Activated CD4-positive, alpha-beta T cell treated with anti-CD3 and anti-CD28 coated beads for 36 hours (primary cell): ENCODE results near the gene STAT6. TPM values are rescaled to one million over a fixed set of nuclear protein-coding genes. Genes with fewer than 3 reads are reported as not detected.

ENCODE experiments used
- ATAC-seq: fragments of 200-7000 bp; cut with Tn5 transposase; one replicate; pipeline ENCODE4 v1.10.0; 2021; ENCODE audit warnings: mild to moderate bottlenecking, moderate library complexity
- CTCF ChIA-PET: fragments of 350-600 bp; sonication (Branson Sonifier 250); formaldehyde crosslinking; loops from one replicate; lab custom pipeline; 2021; ENCODE audit warnings: antibody characterized with exemption; lab: Charles Lee
- POLR2A ChIA-PET: fragments of 350-600 bp; sonication (Branson Sonifier 250); formaldehyde crosslinking; loops from one replicate; lab custom pipeline; 2021; ENCODE audit warnings: antibody characterized with exemption, inconsistent platforms; lab: Charles Lee
- DNase-seq: peaks from one replicate; pipeline ENCODE4 v3.0.0-alpha.2; 2020
- H3K27ac Mint-ChIP-seq: one replicate; pipeline ENCODE4 v1.8.0; 2021; ENCODE audit warnings: mixed read lengths
- H3K27me3 Mint-ChIP-seq: one replicate; pipeline ENCODE4 v1.8.0; 2021; ENCODE audit warnings: mixed read lengths
- H3K36me3 Mint-ChIP-seq: one replicate; pipeline ENCODE4 v1.8.0; 2021; ENCODE audit warnings: low read depth, mixed read lengths
- H3K4me1 Mint-ChIP-seq: one replicate; pipeline ENCODE4 v1.8.0; 2021; ENCODE audit warnings: mixed read lengths
- H3K4me3 Mint-ChIP-seq: one replicate; pipeline ENCODE4 v1.8.0; 2021; ENCODE audit warnings: mild to moderate bottlenecking, moderate library complexity, mixed read lengths
- H3K9me3 Mint-ChIP-seq: one replicate; pipeline ENCODE4 v1.8.0; 2021; ENCODE audit warnings: low read depth, mixed read lengths
- intact Hi-C, 2 experiments: fragments of 100-400 bp; cut with DNase I in 1 of 2; cut with micrococcal nuclease in 1 of 2; formaldehyde crosslinking; loops; one replicate each; pipeline versions ENCODE4 v1.14.2 to v1.15.1; 2022 to 2024; cut with DNase I, micrococcal nuclease
- total RNA-seq, 2 experiments: library from RNA; stranded (reverse); gene quantifications; one replicate each; pipeline ENCODE4 v1.2.3, GENCODE V29; 2021

The STAT6 gene
- total RNA-seq: 100 to 1,000 TPM; 250 to 288 TPM

GRCh38 chr12:57111031-57111734 is at the start of gene STAT6:
Gene STAT6, minus strand, starts transcription at chr12:57111362. Its CDS starts 3,084 bp downstream, at chr12:57108278.
- peaks cover 44% of the 10 kb centered on the region for H3K36me3 Mint-ChIP-seq
- intact Hi-C loops: loop anchor here (1.0 to 5.0 kb wide), 6 partner anchors 23 to 474 kb away; partner anchors contain the start of genes PRIM1 (in 1 of the 2) and PTGES3 (in 1 of the 2)
- H3K9me3 Mint-ChIP-seq: no peaks in the 10 kb centered on the region
- ATAC-seq (peak; percentile 65), DNase-seq (peak; percentile 89)
- no peaks in the 10 kb centered on the region for H3K27me3 Mint-ChIP-seq
- peak within 1 kb of the TSS; percentile 97 for H3K27ac Mint-ChIP-seq
- ChIA-PET CTCF (interaction anchor here (0.5 to 6.1 kb wide), 47 partner anchors 10 to 427 kb away, joined by 3 to 103 read pairs (median 8); partner anchors contain the start of genes LRP1, NAB2, NEMP1 and SHMT2), POLR2A (interaction anchor here (0.6 to 3.0 kb wide), 15 partner anchors 10 to 475 kb away, joined by 3 to 35 read pairs (median 5); partner anchors contain the start of genes LRP1, NEMP1, PTGES3 and SHMT2)
- peak within 1 kb of the TSS; percentile 98 for H3K4me3 Mint-ChIP-seq
- peaks cover 50% of the 10 kb centered on the region for H3K4me1 Mint-ChIP-seq

- DNase-seq: no peak
- Mint-ChIP-seq H3K27me3 (no peaks in the 10 kb centered on the region), H3K27ac (no peak overlapping the region), H3K9me3 (no peaks in the 10 kb centered on the region), H3K4me1 (no peaks in the 10 kb centered on the region), H3K4me3 (no peak overlapping the region), H3K36me3 (no peaks in the 10 kb centered on the region)
- CTCF ChIA-PET: interaction anchor here (1.5 kb wide), 1 partner anchor 91 kb away, joined by 4 read pairs; no protein-coding TSS in a partner anchor
- ATAC-seq: no peak
- POLR2A ChIA-PET: no interaction called here
- intact Hi-C loops: no loop called here
Observed at GRCh38 chr12:57160741-57161140, 49.6 kb upstream of the STAT6 start.

GRCh38 chr12:57160040-57160439 is 48.9 kb upstream of the STAT6 start:
- Mint-ChIP-seq H3K36me3 (no peaks in the 10 kb centered on the region), H3K4me3 (no peak overlapping the region), H3K27ac (no peak overlapping the region), H3K9me3 (no peaks in the 10 kb centered on the region), H3K27me3 (no peaks in the 10 kb centered on the region), H3K4me1 (no peaks in the 10 kb centered on the region)
- ChIA-PET CTCF (no interaction called here), POLR2A (no interaction called here)
- DNase-seq (no peak), ATAC-seq (no peak)
- intact Hi-C loops: no loop called here

- no peak for DNase-seq
- ATAC-seq: no peak
- CTCF ChIA-PET: interaction anchor here (0.7 kb wide), 2 partner anchors 29 to 44 kb away, joined by 3 read pairs; no protein-coding TSS in a partner anchor
- Mint-ChIP-seq H3K9me3 (no peaks in the 10 kb centered on the region), H3K27me3 (no peaks in the 10 kb centered on the region), H3K4me1 (no peaks in the 10 kb centered on the region), H3K36me3 (no peaks in the 10 kb centered on the region), H3K27ac (no peak overlapping the region), H3K4me3 (no peak overlapping the region)
- POLR2A ChIA-PET: interaction anchor here (0.6 kb wide), 1 partner anchor 411 kb away, joined by 6 read pairs; no protein-coding TSS in a partner anchor
- intact Hi-C loops: no loop called here
Observed at GRCh38 chr12:57159311-57159710, 48.1 kb upstream of the STAT6 start.

GRCh38 chr12:57158665-57159064 is 47.5 kb upstream of the STAT6 start:
- Mint-ChIP-seq H3K9me3 (no peaks in the 10 kb centered on the region), H3K4me1 (no peaks in the 10 kb centered on the region), H3K36me3 (no peaks in the 10 kb centered on the region), H3K27me3 (no peaks in the 10 kb centered on the region), H3K27ac (no peak overlapping the region), H3K4me3 (no peak overlapping the region)
- POLR2A ChIA-PET: interaction anchor here (0.6 kb wide), 1 partner anchor 411 kb away, joined by 6 read pairs; no protein-coding TSS in a partner anchor
- DNase-seq (no peak), ATAC-seq (no peak)
- CTCF ChIA-PET: interaction anchor here (0.7 to 1.9 kb wide), 2 partner anchors 17 to 44 kb away, joined by 3 to 6 read pairs; no protein-coding TSS in a partner anchor
- intact Hi-C loops: no loop called here

- CTCF ChIA-PET: interaction anchor here (1.7 to 1.9 kb wide), 2 partner anchors 10 to 17 kb away, joined by 3 to 6 read pairs; no protein-coding TSS in a partner anchor
- H3K4me1 Mint-ChIP-seq: no peaks in the 10 kb centered on the region
- no peak for ATAC-seq
- H3K36me3 Mint-ChIP-seq: no peaks in the 10 kb centered on the region
- no peak for DNase-seq
- no peak overlapping the region for H3K4me3 Mint-ChIP-seq
- H3K9me3 Mint-ChIP-seq: no peaks in the 10 kb centered on the region
- intact Hi-C loops: no loop called here
- POLR2A ChIA-PET: no interaction called here
- H3K27me3 Mint-ChIP-seq: no peaks in the 10 kb centered on the region
- H3K27ac Mint-ChIP-seq: no peak overlapping the region
Observed at GRCh38 chr12:57158186-57158585, 47.0 kb upstream of the STAT6 start.

- no peak for DNase-seq
- H3K36me3 Mint-ChIP-seq: no peaks in the 10 kb centered on the region
- intact Hi-C loops: no loop called here
- no peaks in the 10 kb centered on the region for H3K27me3 Mint-ChIP-seq
- ChIA-PET POLR2A (no interaction called here), CTCF (interaction anchor here (1.7 to 1.9 kb wide), 2 partner anchors 10 to 18 kb away, joined by 3 to 6 read pairs; no protein-coding TSS in a partner anchor)
- no peak overlapping the region for H3K27ac Mint-ChIP-seq
- no peak for ATAC-seq
- H3K9me3 Mint-ChIP-seq: no peaks in the 10 kb centered on the region
- H3K4me3 Mint-ChIP-seq: no peak overlapping the region
- H3K4me1 Mint-ChIP-seq: no peaks in the 10 kb centered on the region
Observed at GRCh38 chr12:57157588-57158173, 46.5 kb upstream of the STAT6 start.

GRCh38 chr12:57156701-57157403 is 45.7 kb upstream of the STAT6 start:
- no peak for DNase-seq
- no peaks in the 10 kb centered on the region for H3K27me3 Mint-ChIP-seq
- H3K36me3 Mint-ChIP-seq: no peaks in the 10 kb centered on the region
- H3K4me1 Mint-ChIP-seq: no peaks in the 10 kb centered on the region
- no peaks in the 10 kb centered on the region for H3K9me3 Mint-ChIP-seq
- CTCF ChIA-PET: interaction anchor here (0.7 to 1.9 kb wide), 3 partner anchors 9 to 67 kb away, joined by 3 to 6 read pairs (median 4); no protein-coding TSS in a partner anchor
- no peak overlapping the region for H3K4me3 Mint-ChIP-seq
- POLR2A ChIA-PET: no interaction called here
- H3K27ac Mint-ChIP-seq: no peak overlapping the region
- no peak for ATAC-seq
- intact Hi-C loops: no loop called here

GRCh38 chr12:57154804-57155434 is 43.8 kb upstream of the STAT6 start:
- intact Hi-C loops: no loop called here
- Mint-ChIP-seq H3K36me3 (no peaks in the 10 kb centered on the region), H3K27ac (no peak overlapping the region), H3K9me3 (no peaks in the 10 kb centered on the region), H3K4me1 (no peaks in the 10 kb centered on the region), H3K4me3 (no peak overlapping the region), H3K27me3 (no peaks in the 10 kb centered on the region)
- CTCF ChIA-PET: no interaction called here
- ATAC-seq (no peak), DNase-seq (no peak)
- POLR2A ChIA-PET: no interaction called here

- Mint-ChIP-seq H3K27me3 (no peaks in the 10 kb centered on the region), H3K9me3 (no peaks in the 10 kb centered on the region), H3K4me3 (no peak overlapping the region), H3K36me3 (no peaks in the 10 kb centered on the region), H3K27ac (no peak overlapping the region), H3K4me1 (no peaks in the 10 kb centered on the region)
- intact Hi-C loops: no loop called here
- ChIA-PET CTCF (no interaction called here), POLR2A (no interaction called here)
- DNase-seq: no peak
- ATAC-seq: no peak
Observed at GRCh38 chr12:57154076-57154475, 42.9 kb upstream of the STAT6 start.
